ENCODE results near the gene LRWD1.

DNA sequence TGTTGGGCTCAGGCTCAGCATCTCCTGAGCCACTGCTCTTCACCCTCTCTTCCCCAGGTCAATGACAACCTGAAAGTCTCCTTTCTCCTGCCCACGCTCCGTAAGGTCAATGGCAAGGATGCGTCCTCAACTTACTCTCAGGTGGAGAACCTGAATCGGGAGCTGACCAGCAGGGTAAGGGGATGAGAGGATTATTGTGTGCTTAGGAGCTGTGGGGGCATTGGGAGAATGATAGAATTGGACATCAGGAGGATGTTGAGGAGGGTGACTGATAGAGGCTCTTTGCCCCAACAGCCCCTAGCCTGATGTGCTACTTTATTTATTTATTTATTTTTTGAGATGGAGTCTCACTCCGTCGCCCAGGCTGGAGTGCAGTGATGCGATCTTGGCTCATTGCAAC lies 1.3 kb downstream of the LRWD1 start:
- TF ChIP-seq, protein P1, sequence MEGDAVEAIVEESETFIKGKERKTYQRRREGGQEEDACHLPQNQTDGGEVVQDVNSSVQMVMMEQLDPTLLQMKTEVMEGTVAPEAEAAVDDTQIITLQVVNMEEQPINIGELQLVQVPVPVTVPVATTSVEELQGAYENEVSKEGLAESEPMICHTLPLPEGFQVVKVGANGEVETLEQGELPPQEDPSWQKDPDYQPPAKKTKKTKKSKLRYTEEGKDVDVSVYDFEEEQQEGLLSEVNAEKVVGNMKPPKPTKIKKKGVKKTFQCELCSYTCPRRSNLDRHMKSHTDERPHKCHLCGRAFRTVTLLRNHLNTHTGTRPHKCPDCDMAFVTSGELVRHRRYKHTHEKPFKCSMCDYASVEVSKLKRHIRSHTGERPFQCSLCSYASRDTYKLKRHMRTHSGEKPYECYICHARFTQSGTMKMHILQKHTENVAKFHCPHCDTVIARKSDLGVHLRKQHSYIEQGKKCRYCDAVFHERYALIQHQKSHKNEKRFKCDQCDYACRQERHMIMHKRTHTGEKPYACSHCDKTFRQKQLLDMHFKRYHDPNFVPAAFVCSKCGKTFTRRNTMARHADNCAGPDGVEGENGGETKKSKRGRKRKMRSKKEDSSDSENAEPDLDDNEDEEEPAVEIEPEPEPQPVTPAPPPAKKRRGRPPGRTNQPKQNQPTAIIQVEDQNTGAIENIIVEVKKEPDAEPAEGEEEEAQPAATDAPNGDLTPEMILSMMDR (IDR thresholded peaks at IDR 0.05): no peak
- TF ChIP-seq POLR2AphosphoS5 (IDR thresholded peaks at IDR 0.05): no peak
- TF ChIP-seq EP300 (IDR thresholded peaks at IDR 0.05): no peak
- TF ChIP-seq POLR2A (IDR thresholded peaks at IDR 0.05): no peak

Data from stomach (tissue), 4 donors.